Measurements from ENCODE around the gene DENND1C.

Gene DENND1C

GRCh38 chr19:6452223-6452614 is 29.4 kb downstream of the DENND1C start:
- TF ChIP-seq CTCF (conservative IDR thresholded peaks at IDR 0.05; ENCODE audit: low read depth, low read length) = no peak
- no peak overlapping the region for H3K4me3 ChIP-seq (ENCODE audit: low read depth, low read length)
- no peak for DNase-seq (ENCODE audit: low read depth)

- no peak overlapping the region for H3K4me3 ChIP-seq (ENCODE audit: low read depth, low read length)
- DNase-seq (ENCODE audit: low read depth) = no peak
- TF ChIP-seq CTCF (conservative IDR thresholded peaks at IDR 0.05; ENCODE audit: low read depth, low read length) = no peak
These were observed 29.9 kb downstream of the DENND1C start for GRCh38 chr19:6451583-6452222.

- no peak for TF ChIP-seq CTCF (conservative IDR thresholded peaks at IDR 0.05; ENCODE audit: low read depth, low read length)
- no peak for DNase-seq (ENCODE audit: low read depth)
- no peak overlapping the region for H3K4me3 ChIP-seq (ENCODE audit: low read depth, low read length)
These were observed 31.4 kb downstream of the DENND1C start for GRCh38 chr19:6450166-6450565.

GRCh38 chr19:6448045-6448444 is 33.5 kb downstream of the DENND1C start:
- no peak overlapping the region for H3K4me3 ChIP-seq (ENCODE audit: low read depth, low read length)
- no peak for DNase-seq (ENCODE audit: low read depth)
- no peak for TF ChIP-seq CTCF (conservative IDR thresholded peaks at IDR 0.05; ENCODE audit: low read depth, low read length)

- H3K4me3 ChIP-seq (ENCODE audit: low read depth, low read length) = no peak overlapping the region
- DNase-seq (ENCODE audit: low read depth) = no peak
- no peak for TF ChIP-seq CTCF (conservative IDR thresholded peaks at IDR 0.05; ENCODE audit: low read depth, low read length)
These were observed 35.1 kb downstream of the DENND1C start for GRCh38 chr19:6446452-6446851.

GRCh38 chr19:6443986-6444385 is 37.6 kb downstream of the DENND1C start:
- no peak for TF ChIP-seq CTCF (conservative IDR thresholded peaks at IDR 0.05; ENCODE audit: low read depth, low read length)
- DNase-seq (ENCODE audit: low read depth) = no peak
- H3K4me3 ChIP-seq (ENCODE audit: low read depth, low read length) = no peak overlapping the region

GRCh38 chr19:6442087-6442688 is 39.4 kb downstream of the DENND1C start:
- DNase-seq (ENCODE audit: low read depth) = no peak

More at GRCh38 chr19:6442087-6442688, 39.4 kb downstream of the DENND1C start:
- no peak overlapping the region for H3K4me3 ChIP-seq (ENCODE audit: low read depth, low read length)
- no peak for TF ChIP-seq CTCF (conservative IDR thresholded peaks at IDR 0.05; ENCODE audit: low read depth, low read length)
